BLaER1 treated with 17β-estradiol and CSF1 and Interleukin-3, amounts not matched to agents 10 nM and 100 nM (cell line): Measurements from ENCODE around the gene OTUB2.

Source experiments
- H3K27ac ChIP-seq, 11 experiments: shearing (Covaris generic); formaldehyde crosslinking; 2 replicates each; pipeline ENCODE4 v1.8.1; 2022
- H3K27me3 ChIP-seq, 11 experiments: shearing (Covaris generic); formaldehyde crosslinking; 2 replicates each; pipeline ENCODE4 v1.8.1; 2022
- H3K36me3 ChIP-seq, 11 experiments: shearing (Covaris generic); formaldehyde crosslinking; 2 replicates each; pipeline ENCODE4 v1.8.1; 2022
- H3K4me1 ChIP-seq, 10 experiments: shearing (Covaris generic); formaldehyde crosslinking; 2 replicates each; pipeline ENCODE4 v1.8.1; 2022
- H3K4me2 ChIP-seq, 11 experiments: shearing (Covaris generic); formaldehyde crosslinking; 2 replicates each; pipeline ENCODE4 v1.8.1; 2022
- H3K4me3 ChIP-seq, 10 experiments: shearing (Covaris generic); formaldehyde crosslinking; 2 replicates each; pipeline ENCODE4 v1.8.1; 2022
- H3K9ac ChIP-seq, 11 experiments: shearing (Covaris generic); formaldehyde crosslinking; 2 replicates each; pipeline ENCODE4 v1.8.1; 2022
- H3K9me3 ChIP-seq, 11 experiments: shearing (Covaris generic); formaldehyde crosslinking; replicated peaks in 1 of 11; 2 replicates each; pipeline ENCODE4 v1.8.1; 2022
- H4K20me1 ChIP-seq, 11 experiments: shearing (Covaris generic); formaldehyde crosslinking; 2 replicates each; pipeline ENCODE4 v1.8.1; 2022
- Cebpa-rat ChIP-seq, 11 experiments: shearing (Covaris generic); IDR thresholded peaks; 2 replicates each; pipeline ENCODE4 v1.8.1; 2022

OTUB2 gene

DNA sequence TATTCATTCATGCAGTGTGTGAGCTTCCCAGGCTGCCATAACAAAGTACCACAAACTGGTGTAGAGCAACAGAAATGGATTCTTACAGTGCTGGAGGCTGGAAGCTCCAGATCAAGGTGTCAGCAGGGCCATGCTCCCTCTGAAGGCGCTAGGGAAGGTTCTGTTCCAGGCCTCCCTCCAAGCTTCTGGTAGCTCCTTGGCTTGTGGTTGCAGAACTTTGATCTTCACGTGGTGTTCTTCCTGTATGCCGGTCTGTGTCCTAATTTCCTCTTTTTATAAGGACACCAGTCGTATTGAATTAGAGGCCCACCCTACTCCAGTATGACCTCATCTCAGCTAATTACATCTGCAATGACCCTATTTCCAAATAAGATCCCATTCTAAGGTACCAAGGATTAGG, 3.1 kb downstream of the OTUB2 start:
- H3K4me3 ChIP-seq: no peak overlapping the region
- peaks cover 0 to 8% (median 0%) of the 10 kb centered on the region in 11 experiments; a peak in 1 of 22 replicates for H4K20me1 ChIP-seq
- H3K27ac ChIP-seq: no peak overlapping the region
- H3K4me1 ChIP-seq: peaks cover 29 to 36% (median 31%) of the 10 kb centered on the region in 10 experiments
- peaks cover 0 to 7% (median 0%) of the 10 kb centered on the region in 11 experiments; a peak in 5 of 22 replicates for H3K27me3 ChIP-seq
- TF ChIP-seq Cebpa-rat (IDR thresholded peaks at IDR 0.05): no peak
- H3K4me2 ChIP-seq: peak overlapping the region; percentile 66 to 89 (median 79); a peak in 21 of 22 replicates
- H3K9ac ChIP-seq: no peak overlapping the region
- no peaks in the 10 kb centered on the region for H3K36me3 ChIP-seq
- peaks cover 0 to under 1% (median 0%) of the 10 kb centered on the region in 11 experiments; a peak in 1 of 22 replicates for H3K9me3 ChIP-seq

DNA sequence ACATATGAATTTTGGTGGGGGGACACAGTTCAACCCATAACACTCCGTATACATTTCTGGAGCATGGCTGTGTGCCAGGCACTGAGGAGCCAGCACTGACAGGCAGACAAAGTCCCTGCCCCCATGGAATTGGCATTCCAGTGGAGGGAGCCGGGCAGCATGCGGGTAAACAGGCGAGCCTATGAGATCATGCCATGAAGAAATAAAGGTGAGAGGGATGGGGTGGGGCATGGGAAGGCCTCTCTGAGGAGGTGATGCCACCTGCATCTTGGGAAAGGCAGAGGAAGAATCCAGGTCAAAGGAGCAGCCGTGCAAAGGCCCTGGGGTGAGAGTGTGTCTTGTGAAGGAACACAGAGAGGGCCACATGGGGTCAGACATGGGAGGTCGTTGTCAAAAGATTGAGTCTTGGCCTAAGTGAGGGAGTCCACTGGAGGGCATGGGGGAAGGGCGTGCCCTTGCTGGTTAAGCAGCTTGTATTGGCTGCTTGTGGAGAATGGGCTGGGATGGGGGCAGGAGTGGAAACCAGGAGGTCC, 3.6 kb downstream of the OTUB2 start:
- Histone ChIP-seq H4K20me1 (peaks cover 0 to 8% (median 0%) of the 10 kb centered on the region in 11 experiments; a peak in 1 of 22 replicates), H3K4me1 (peaks cover 29 to 37% (median 31%) of the 10 kb centered on the region in 10 experiments), H3K9me3 (peaks cover 0 to 5% (median 0%) of the 10 kb centered on the region in 11 experiments; a peak in 3 of 22 replicates), H3K36me3 (no peaks in the 10 kb centered on the region), H3K27ac (no peak overlapping the region), H3K9ac (no peak overlapping the region), H3K4me3 (no peak overlapping the region), H3K27me3 (peaks cover 0 to 7% (median 0%) of the 10 kb centered on the region in 11 experiments; a peak in 5 of 22 replicates), H3K4me2 (peak overlapping the region in 10 of 11 experiments; percentile 66 to 89 (median 80); a peak in 16 of 22 replicates)
- no peak for TF ChIP-seq Cebpa-rat (IDR thresholded peaks at IDR 0.05)

DNA sequence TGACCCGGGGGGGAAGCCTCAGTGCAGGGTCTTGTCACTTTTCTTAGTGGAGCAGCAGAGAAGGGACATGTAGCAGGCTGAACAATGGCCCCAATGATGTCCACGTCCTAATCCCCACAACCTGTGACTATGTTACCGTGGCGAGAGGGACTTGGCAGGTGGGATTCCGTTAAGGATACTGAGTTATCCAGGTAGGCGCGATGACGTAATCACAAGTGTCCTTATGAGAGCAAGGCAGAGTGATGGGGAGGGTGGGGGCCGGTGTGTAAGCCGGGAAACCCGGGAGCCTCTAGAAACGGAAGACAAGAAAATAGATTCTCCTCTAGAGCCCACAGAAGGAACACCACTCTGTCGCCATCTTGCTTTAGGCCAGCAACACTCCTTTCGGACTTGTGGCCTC, 4.4 kb downstream of the OTUB2 start:
- no peak overlapping the region for H3K27ac ChIP-seq
- TF ChIP-seq Cebpa-rat (IDR thresholded peaks at IDR 0.05): no peak

GRCh38 chr14:94031161-94031882, 5.2 kb downstream of the OTUB2 start:
- H3K9ac ChIP-seq: no peak overlapping the region
- no peaks in the 10 kb centered on the region for H3K36me3 ChIP-seq
- no peak overlapping the region for H3K4me3 ChIP-seq
- TF ChIP-seq Cebpa-rat (IDR thresholded peaks at IDR 0.05): no peak
- H3K9me3 ChIP-seq: peaks cover 0 to 8% (median 0%) of the 10 kb centered on the region in 11 experiments; a peak in 3 of 22 replicates
- H3K4me1 ChIP-seq: peaks cover 29 to 39% (median 31%) of the 10 kb centered on the region in 10 experiments
- H4K20me1 ChIP-seq: peaks cover 0 to 8% (median 0%) of the 10 kb centered on the region in 11 experiments; a peak in 1 of 22 replicates
- H3K27ac ChIP-seq: no peak overlapping the region
- H3K27me3 ChIP-seq: peaks cover 0 to 7% (median 0%) of the 10 kb centered on the region in 11 experiments; a peak in 5 of 22 replicates
- no peak overlapping the region for H3K4me2 ChIP-seq

More for the DNA sequence above, 4.4 kb downstream of the OTUB2 start:
- peaks cover 0 to 7% (median 0%) of the 10 kb centered on the region in 11 experiments; a peak in 5 of 22 replicates for H3K27me3 ChIP-seq
- no peak overlapping the region for H3K9ac ChIP-seq
- peaks cover 0 to 8% (median 0%) of the 10 kb centered on the region in 11 experiments; a peak in 3 of 22 replicates for H3K9me3 ChIP-seq
- H4K20me1 ChIP-seq: peaks cover 0 to 8% (median 0%) of the 10 kb centered on the region in 11 experiments; a peak in 1 of 22 replicates
- H3K4me3 ChIP-seq: no peak overlapping the region
- no peak overlapping the region for H3K4me2 ChIP-seq
- H3K4me1 ChIP-seq: peaks cover 29 to 40% (median 31%) of the 10 kb centered on the region in 10 experiments
- H3K36me3 ChIP-seq: no peaks in the 10 kb centered on the region

DNA sequence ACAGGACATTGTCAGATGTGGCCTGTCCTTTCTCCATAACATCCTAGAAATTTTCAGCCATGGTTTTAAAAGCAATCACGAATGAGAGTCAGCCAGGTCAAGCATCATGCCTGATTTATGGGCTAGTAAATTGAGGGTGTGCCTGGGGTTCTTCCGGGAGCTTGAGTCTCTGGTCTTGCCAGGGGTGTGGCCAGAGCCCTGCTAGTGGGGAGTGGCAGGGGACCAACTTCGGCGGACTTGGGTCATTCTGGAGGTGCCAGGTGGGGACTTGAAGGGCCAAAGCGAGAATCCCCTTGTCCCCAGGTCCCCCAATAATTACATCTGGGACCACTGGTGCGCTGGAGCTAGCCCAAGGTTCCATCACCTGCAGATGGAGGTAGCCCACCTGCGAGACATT, 5.7 kb downstream of the OTUB2 start:
- H3K27me3 ChIP-seq: peaks cover 0 to 3% (median 0%) of the 10 kb centered on the region in 11 experiments; a peak in 4 of 22 replicates
- no peaks in the 10 kb centered on the region for H3K36me3 ChIP-seq
- H3K4me2 ChIP-seq: no peak overlapping the region
- H3K27ac ChIP-seq: no peak overlapping the region
- H3K9me3 ChIP-seq: peaks cover 0 to 8% (median 0%) of the 10 kb centered on the region in 11 experiments; a peak in 3 of 22 replicates
- H3K4me3 ChIP-seq: no peak overlapping the region
- H3K4me1 ChIP-seq: peaks cover 27 to 36% (median 29%) of the 10 kb centered on the region in 10 experiments
- no peak overlapping the region for H3K9ac ChIP-seq
- TF ChIP-seq Cebpa-rat (IDR thresholded peaks at IDR 0.05): no peak
- peaks cover 0 to 8% (median 0%) of the 10 kb centered on the region in 11 experiments; a peak in 1 of 22 replicates for H4K20me1 ChIP-seq

- no peak overlapping the region for H3K4me2 ChIP-seq
- 0 out of 22 replicates have a peak, but pooled peaks cover 0 to 4% (median 0%) of the 10 kb centered on the region in 11 experiments for H4K20me1 ChIP-seq
- H3K36me3 ChIP-seq: peaks cover 0 to 7% (median 0%) of the 10 kb centered on the region in 11 experiments; a peak in 1 of 22 replicates
- H3K27ac ChIP-seq: no peak overlapping the region
- H3K27me3 ChIP-seq: no peaks in the 10 kb centered on the region
- peaks cover 0 to 8% (median 0%) of the 10 kb centered on the region in 11 experiments; a peak in 3 of 22 replicates for H3K9me3 ChIP-seq
- H3K4me3 ChIP-seq: no peak overlapping the region
- no peak overlapping the region for H3K9ac ChIP-seq
- H3K4me1 ChIP-seq: peaks cover 0 to 6% (median 0%) of the 10 kb centered on the region in 10 experiments; a peak in 4 of 20 replicates
- TF ChIP-seq Cebpa-rat (IDR thresholded peaks at IDR 0.05): no peak
Measured at GRCh38 chr14:94034886-94035285, 8.7 kb downstream of the OTUB2 start.

DNA sequence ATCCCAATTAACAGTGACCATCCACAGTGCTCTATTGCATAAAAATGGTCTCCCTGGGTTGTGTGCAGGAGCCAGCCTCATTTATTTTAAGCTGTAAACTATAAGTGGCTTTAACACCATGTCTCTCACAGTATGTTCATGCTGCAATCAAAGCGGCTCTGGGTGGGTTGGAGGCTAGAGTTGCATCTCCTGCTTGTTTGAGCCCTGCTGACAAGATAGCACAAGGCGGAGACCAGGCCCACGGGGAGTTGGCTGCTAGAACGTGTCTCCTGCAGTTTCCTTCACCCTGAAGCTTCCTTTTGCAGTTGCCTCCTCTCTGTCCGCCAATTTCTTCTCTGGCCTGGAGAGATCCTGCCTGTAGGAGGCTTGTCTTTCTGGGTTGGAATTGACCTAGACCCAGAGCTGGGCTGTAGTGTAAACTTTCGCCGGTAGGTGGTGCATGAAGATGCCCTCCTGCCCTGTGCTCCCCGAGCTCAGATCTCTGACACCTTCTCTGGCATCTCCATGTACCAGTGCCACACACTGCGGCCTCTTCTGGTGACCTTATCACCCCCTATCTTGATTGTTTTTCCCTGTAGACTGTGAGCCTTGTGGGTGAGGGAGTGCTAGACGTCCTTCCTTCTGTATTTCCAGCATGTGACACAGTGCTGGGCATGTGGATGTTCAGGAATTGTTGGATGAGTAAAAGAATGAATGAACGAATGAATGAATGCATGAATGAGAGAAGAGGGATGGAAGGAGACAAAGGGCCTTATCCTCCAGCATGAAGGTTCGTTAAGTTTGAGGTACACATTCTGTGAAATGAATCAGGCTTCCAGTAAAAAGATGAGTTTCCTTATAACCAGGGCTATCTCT, 10.4 kb downstream of the OTUB2 start:
- no peak overlapping the region for H3K27ac ChIP-seq
- no peak overlapping the region for H3K4me3 ChIP-seq
- TF ChIP-seq Cebpa-rat (IDR thresholded peaks at IDR 0.05): no peak
- H3K9ac ChIP-seq: no peak overlapping the region
- H3K36me3 ChIP-seq: peaks cover 0 to 7% (median 0%) of the 10 kb centered on the region in 11 experiments; a peak in 1 of 22 replicates
- no peaks in the 10 kb centered on the region for H3K27me3 ChIP-seq
- H3K9me3 ChIP-seq: peaks cover 0 to 8% (median 0%) of the 10 kb centered on the region in 11 experiments; a peak in 3 of 22 replicates
- peaks cover 0 to 5% (median 0%) of the 10 kb centered on the region in 10 experiments; a peak in 3 of 20 replicates for H3K4me1 ChIP-seq
- no peak overlapping the region for H3K4me2 ChIP-seq
- peaks cover 0 to 11% (median 0%) of the 10 kb centered on the region in 11 experiments; a peak in 2 of 22 replicates for H4K20me1 ChIP-seq

DNA sequence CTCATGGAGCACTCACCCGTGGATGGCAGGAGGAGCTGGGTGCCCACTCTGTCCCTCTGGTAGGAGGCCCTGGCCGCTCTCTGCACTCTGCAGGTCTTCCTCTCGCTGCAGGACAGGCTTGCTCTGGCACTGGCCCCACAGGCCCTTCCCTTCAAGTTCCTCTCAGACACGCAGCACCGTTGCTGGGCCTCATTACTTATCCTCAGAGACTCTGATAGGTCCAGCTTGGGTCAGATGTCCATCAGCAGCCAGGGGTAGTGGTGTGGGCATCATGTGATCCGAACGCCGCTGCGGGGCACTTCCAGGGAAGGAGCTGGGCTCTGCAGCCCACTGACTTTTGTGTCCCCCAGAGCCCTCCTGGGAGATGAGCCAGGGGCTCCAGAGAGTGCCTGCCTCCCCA, 11.8 kb downstream of the OTUB2 start:
- Histone ChIP-seq H3K4me2 (no peak overlapping the region), H3K4me1 (peaks cover 0 to 5% (median 0%) of the 10 kb centered on the region in 10 experiments; a peak in 3 of 20 replicates), H3K9ac (peak overlapping the region in 1 of 11 experiments; percentile 15; a peak in 1 of 22 replicates), H3K9me3 (peaks cover 0 to 8% (median 0%) of the 10 kb centered on the region in 11 experiments; a peak in 3 of 22 replicates), H4K20me1 (peaks cover 0 to 22% (median 0%) of the 10 kb centered on the region in 11 experiments; a peak in 5 of 22 replicates), H3K27me3 (no peaks in the 10 kb centered on the region), H3K4me3 (no peak overlapping the region), H3K27ac (no peak overlapping the region), H3K36me3 (peaks cover 0 to 7% (median 0%) of the 10 kb centered on the region in 11 experiments; a peak in 2 of 22 replicates)
- no peak for TF ChIP-seq Cebpa-rat (IDR thresholded peaks at IDR 0.05)
